A549 (cell line): ENCODE data around the gene CAPZA1.
A peak's percentile ranks its signal among the peaks of the same experiment; 100 is the strongest.

ENCODE experiments used
- BHLHE40 ChIP-seq: IDR thresholded peaks from 2 replicates; pipeline ENCODE4 v1.6.1; 2012; ENCODE audit warnings: low read depth, low read length, inconsistent platforms
- CBX2 ChIP-seq: fragments of 200-600 bp; sonication (generic); IDR thresholded peaks from 2 replicates; pipeline ENCODE4 v1.6.1; 2016; ENCODE audit warnings: low read depth, mild to moderate bottlenecking, borderline replicate concordance
- EP300 ChIP-seq, 2 experiments: fragments of >200 bp; sonication (Bioruptor Twin); formaldehyde crosslinking; IDR thresholded peaks; 2 replicates in 1 of 2; 3 replicates in 1 of 2; pipeline ENCODE4 v1.6.1; 2016 to 2017
- HOXA7 ChIP-seq: fragments of 250-450 bp; sonication (Bioruptor Pico); IDR thresholded peaks from 2 replicates; pipeline ENCODE4 v1.5.0; 2020; ENCODE audit warnings: mild to moderate bottlenecking, moderate library complexity
- JUN ChIP-seq, 2 experiments: fragments of >200 bp; sonication (Bioruptor Twin); formaldehyde crosslinking; IDR thresholded peaks; 2 replicates in 1 of 2; 3 replicates in 1 of 2; pipeline ENCODE4 v1.6.1; 2016 to 2017
- KDM1A ChIP-seq: fragments of 200-600 bp; sonication (generic); IDR thresholded peaks from 2 replicates; pipeline ENCODE4 v1.6.1; 2016; ENCODE audit warnings: low read depth, mild to moderate bottlenecking
- POLR2A ChIP-seq: IDR thresholded peaks from 2 replicates; pipeline ENCODE4 v1.6.1; 2012; ENCODE audit warnings: mild to moderate bottlenecking, low read length
- POLR2AphosphoS2 ChIP-seq: conservative IDR thresholded peaks from 2 replicates; pipeline ENCODE4 v1.6.1; 2012; ENCODE audit warnings: low read length, improper control_type of control experiment, inconsistent platforms
- RAD21 ChIP-seq, 2 experiments: fragments of >200 bp in 1 of 2; sonication (Bioruptor Twin) in 1 of 2; formaldehyde crosslinking in 1 of 2; IDR thresholded peaks in 1 of 2; conservative IDR thresholded peaks in 1 of 2; 2 replicates in 1 of 2; 3 replicates in 1 of 2; pipeline ENCODE4 v1.6.1; 2012 to 2018; ENCODE audit warnings: inconsistent platforms in 1 of 2
- RFX5 ChIP-seq: fragments of 450-650 bp; IDR thresholded peaks from 2 replicates; pipeline ENCODE4 v1.7.1; 2014; ENCODE audit warnings: antibody characterized with exemption, mild to moderate bottlenecking, moderate library complexity
- ZNF302 ChIP-seq: fragments of 250-450 bp; sonication (Bioruptor Pico); IDR thresholded peaks from 2 replicates; pipeline ENCODE4 v1.9.0; 2021; ENCODE audit warnings: inconsistent platforms, mild to moderate bottlenecking, moderate library complexity
- TF ChIP-seq, protein P1 (sequence below): fragments of >200 bp; sonication (Bioruptor Twin); formaldehyde crosslinking; IDR thresholded peaks from 3 replicates; pipeline ENCODE4 v1.5.1; 2016

DNA sequence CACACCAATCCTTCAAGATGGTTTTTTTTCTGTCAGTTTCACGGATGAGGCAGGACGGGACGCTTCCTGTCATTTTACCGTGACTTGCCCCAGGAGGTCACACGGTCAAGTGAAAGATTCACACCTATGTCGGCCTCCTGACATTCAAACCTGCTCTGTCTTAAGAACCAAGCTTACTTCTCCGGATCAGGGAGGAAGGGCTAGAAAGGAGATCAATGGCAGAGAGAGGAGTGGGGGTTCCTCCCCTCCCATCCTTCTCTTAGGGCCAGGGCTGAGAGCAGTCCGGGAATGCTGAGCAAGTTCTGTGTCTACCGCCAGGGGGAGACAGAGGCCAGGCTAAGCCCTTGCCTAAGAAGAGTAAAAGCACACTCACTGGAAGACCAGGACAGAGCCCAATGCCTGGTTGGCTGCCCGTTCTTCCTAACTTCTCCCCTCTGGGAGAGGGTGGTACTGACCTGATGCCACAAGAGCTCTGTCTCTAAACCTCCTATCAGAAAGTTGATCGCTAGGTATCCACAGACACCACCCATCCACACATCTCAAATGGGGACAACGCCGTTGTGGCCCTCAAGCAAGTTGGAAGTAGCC, 96.6 kb downstream of the CAPZA1 start:
- TF ChIP-seq POLR2A (no peak), EP300 (IDR thresholded peaks at IDR 0.05) (no peak), KDM1A (no peak), JUN (IDR thresholded peaks at IDR 0.05) (no peak), RAD21 (conservative IDR thresholded peaks at IDR 0.05 in 1 of 2, IDR thresholded peaks at IDR 0.05 in 1 of 2) (peak; percentile 89 to 96), BHLHE40 (no peak), HOXA7 (CRISPR knock-in tag) (no peak), CBX2 (no peak), POLR2AphosphoS2 (no peak), RFX5 (no peak), ZNF302 (CRISPR knock-in tag) (no peak)
- TF ChIP-seq, protein P1, sequence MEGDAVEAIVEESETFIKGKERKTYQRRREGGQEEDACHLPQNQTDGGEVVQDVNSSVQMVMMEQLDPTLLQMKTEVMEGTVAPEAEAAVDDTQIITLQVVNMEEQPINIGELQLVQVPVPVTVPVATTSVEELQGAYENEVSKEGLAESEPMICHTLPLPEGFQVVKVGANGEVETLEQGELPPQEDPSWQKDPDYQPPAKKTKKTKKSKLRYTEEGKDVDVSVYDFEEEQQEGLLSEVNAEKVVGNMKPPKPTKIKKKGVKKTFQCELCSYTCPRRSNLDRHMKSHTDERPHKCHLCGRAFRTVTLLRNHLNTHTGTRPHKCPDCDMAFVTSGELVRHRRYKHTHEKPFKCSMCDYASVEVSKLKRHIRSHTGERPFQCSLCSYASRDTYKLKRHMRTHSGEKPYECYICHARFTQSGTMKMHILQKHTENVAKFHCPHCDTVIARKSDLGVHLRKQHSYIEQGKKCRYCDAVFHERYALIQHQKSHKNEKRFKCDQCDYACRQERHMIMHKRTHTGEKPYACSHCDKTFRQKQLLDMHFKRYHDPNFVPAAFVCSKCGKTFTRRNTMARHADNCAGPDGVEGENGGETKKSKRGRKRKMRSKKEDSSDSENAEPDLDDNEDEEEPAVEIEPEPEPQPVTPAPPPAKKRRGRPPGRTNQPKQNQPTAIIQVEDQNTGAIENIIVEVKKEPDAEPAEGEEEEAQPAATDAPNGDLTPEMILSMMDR, result peak; percentile 78
